ENCODE data around the gene C11orf54. TPM values are rescaled to one million over a fixed set of nuclear protein-coding genes. Genes with fewer than 3 reads are reported as not detected.

C11orf54 gene
- total RNA-seq, 1 donor from 2014 or later = 33.2 TPM

DNA sequence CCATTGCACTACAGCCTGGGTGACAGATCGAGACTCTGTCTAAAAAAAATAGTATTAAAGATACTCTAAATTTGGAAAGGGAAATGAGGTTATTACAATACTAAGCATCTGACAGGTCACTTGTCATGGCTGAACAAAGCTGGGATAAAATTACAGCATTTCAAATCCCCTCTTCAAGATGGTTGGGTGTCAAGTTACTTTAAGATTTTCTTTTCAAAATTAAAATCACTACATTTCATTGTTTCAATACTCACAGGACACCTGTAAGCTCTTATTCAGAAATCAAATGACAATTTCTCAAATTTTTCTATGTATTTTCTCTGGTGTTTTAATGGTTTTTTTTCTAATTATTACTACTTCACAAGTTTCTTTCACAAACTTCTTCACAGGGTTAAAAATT, 5.8 kb upstream of the C11orf54 start:
- Histone ChIP-seq H3K4me3 (ENCODE audit: low read depth, low read length) (no peak overlapping the region), H3K27me3 (ENCODE audit: control insufficient read depth, insufficient read depth, low read length) (no peaks in the 10 kb centered on the region), H3K36me3 (ENCODE audit: control insufficient read depth, insufficient read depth, low read length) (no peaks in the 10 kb centered on the region)
- TF ChIP-seq, protein P1, sequence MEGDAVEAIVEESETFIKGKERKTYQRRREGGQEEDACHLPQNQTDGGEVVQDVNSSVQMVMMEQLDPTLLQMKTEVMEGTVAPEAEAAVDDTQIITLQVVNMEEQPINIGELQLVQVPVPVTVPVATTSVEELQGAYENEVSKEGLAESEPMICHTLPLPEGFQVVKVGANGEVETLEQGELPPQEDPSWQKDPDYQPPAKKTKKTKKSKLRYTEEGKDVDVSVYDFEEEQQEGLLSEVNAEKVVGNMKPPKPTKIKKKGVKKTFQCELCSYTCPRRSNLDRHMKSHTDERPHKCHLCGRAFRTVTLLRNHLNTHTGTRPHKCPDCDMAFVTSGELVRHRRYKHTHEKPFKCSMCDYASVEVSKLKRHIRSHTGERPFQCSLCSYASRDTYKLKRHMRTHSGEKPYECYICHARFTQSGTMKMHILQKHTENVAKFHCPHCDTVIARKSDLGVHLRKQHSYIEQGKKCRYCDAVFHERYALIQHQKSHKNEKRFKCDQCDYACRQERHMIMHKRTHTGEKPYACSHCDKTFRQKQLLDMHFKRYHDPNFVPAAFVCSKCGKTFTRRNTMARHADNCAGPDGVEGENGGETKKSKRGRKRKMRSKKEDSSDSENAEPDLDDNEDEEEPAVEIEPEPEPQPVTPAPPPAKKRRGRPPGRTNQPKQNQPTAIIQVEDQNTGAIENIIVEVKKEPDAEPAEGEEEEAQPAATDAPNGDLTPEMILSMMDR (IDR thresholded peaks at IDR 0.05; ENCODE audit: insufficient read depth, low read length, poor library complexity, severe bottlenecking) = no peak
- no peak for DNase-seq (ENCODE audit: low read depth)

GRCh38 chr11:93736129-93736528, 5.3 kb upstream of the C11orf54 start:
- H3K36me3 ChIP-seq (ENCODE audit: control insufficient read depth, insufficient read depth, low read length) = no peaks in the 10 kb centered on the region
- DNase-seq (ENCODE audit: low read depth) = no peak
- TF ChIP-seq, protein P1 (IDR thresholded peaks at IDR 0.05; ENCODE audit: insufficient read depth, low read length, poor library complexity, severe bottlenecking) = no peak
- H3K4me3 ChIP-seq (ENCODE audit: low read depth, low read length) = no peak overlapping the region
- H3K27me3 ChIP-seq (ENCODE audit: control insufficient read depth, insufficient read depth, low read length) = no peaks in the 10 kb centered on the region

- TF ChIP-seq, protein P1 (IDR thresholded peaks at IDR 0.05; ENCODE audit: insufficient read depth, low read length, poor library complexity, severe bottlenecking) = no peak
- DNase-seq (ENCODE audit: low read depth) = no peak
- Histone ChIP-seq H3K4me3 (ENCODE audit: low read depth, low read length) (no peak overlapping the region), H3K36me3 (ENCODE audit: control insufficient read depth, insufficient read depth, low read length) (no peaks in the 10 kb centered on the region), H3K27me3 (ENCODE audit: control insufficient read depth, insufficient read depth, low read length) (no peaks in the 10 kb centered on the region)
Measured at GRCh38 chr11:93737904-93738612, 3.4 kb upstream of the C11orf54 start.

DNA sequence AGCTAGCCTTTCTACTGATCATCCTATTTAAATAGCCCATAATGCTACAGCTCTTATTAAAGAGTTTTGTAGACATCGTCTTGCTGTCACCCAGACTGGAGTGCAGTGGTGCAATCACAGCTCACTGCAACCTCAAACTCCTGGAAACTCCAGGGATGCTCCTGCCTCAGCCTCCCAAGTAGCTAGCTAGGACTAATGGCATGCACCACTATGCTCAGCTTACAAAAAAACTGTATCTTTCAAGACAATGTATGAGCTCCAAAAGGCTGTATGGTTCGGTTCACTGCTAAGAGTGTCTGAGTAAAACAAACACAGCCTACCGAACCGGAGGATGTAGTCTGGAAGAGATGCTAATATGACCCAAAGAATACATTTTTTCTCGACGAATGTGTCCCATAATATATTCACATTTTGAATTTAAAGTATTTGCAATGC, 2.8 kb upstream of the C11orf54 start:
- H3K27me3 ChIP-seq (ENCODE audit: control insufficient read depth, insufficient read depth, low read length) = no peaks in the 10 kb centered on the region
- TF ChIP-seq, protein P1 (IDR thresholded peaks at IDR 0.05; ENCODE audit: insufficient read depth, low read length, poor library complexity, severe bottlenecking) = no peak
- DNase-seq (ENCODE audit: low read depth) = no peak

DNA sequence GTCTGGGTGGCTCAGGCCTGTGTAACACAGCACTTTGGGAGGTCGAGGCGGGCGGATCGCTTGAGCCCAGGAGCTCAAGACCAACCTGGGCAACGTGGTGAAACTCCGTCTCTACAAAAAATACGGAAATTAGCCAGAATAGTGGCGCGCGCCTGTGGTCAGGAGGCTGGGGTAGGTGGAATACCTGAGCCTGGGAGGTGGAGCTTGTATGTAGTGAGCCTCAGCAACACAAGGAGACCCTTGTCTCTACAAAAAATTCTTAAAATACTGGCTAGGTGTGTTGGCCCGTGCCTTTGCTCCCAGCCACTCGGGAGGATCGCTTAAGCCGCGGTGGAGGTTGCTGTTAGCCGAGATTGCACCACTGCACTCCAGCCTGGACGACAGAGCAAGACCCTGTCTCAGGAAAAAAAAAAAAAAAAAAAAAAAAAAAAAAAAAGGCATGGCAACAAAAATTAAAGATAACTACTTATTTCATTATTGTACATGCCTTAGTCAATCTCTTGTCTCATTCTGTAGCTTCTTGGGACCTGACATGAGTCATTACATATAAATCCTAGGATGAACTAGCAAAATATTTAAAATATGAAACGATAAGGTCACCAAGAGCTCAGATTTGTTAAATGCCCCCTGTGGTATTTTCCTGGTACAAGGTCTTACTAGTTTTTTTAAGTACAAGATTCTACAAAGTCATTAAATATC, 1.3 kb upstream of the C11orf54 start:
- Histone ChIP-seq H3K36me3 (ENCODE audit: control insufficient read depth, insufficient read depth, low read length) (no peaks in the 10 kb centered on the region), H3K4me3 (ENCODE audit: low read depth, low read length) (peak overlapping the region; percentile 98), H3K27me3 (ENCODE audit: control insufficient read depth, insufficient read depth, low read length) (no peaks in the 10 kb centered on the region)
- DNase-seq (ENCODE audit: low read depth) = no peak
- TF ChIP-seq, protein P1 (IDR thresholded peaks at IDR 0.05; ENCODE audit: insufficient read depth, low read length, poor library complexity, severe bottlenecking) = no peak

More for the DNA sequence above, 2.8 kb upstream of the C11orf54 start:
- Histone ChIP-seq H3K36me3 (ENCODE audit: control insufficient read depth, insufficient read depth, low read length) (no peaks in the 10 kb centered on the region), H3K4me3 (ENCODE audit: low read depth, low read length) (peak overlapping the region; percentile 98)

All from kidney epithelial cell (primary cell).